A673 (cell line): ENCODE results near the gene LNPEP. TPM values are rescaled to one million over a fixed set of nuclear protein-coding genes. Genes with fewer than 3 reads are reported as not detected.
A peak's percentile ranks its signal among the peaks of the same experiment; 100 is the strongest.

ENCODE experiments used
- BruUV-seq: library from RNA; stranded (reverse); fragments of 400-500 nt; replicated peaks from 2 replicates; lab custom pipeline; 2021; lab: Mats Ljungman, UMichigan
- CTCF ChIA-PET: fragments of 300-600 bp; sonication (Branson Sonifier 250); formaldehyde crosslinking; loops from one replicate; lab custom pipeline; 2022; ENCODE audit warnings: antibody characterized with exemption; lab: Charles Lee
- POLR2A ChIA-PET: fragments of 300-600 bp; sonication (Branson Sonifier 250); formaldehyde crosslinking; loops from one replicate; lab custom pipeline; 2022; ENCODE audit warnings: antibody characterized with exemption; ENCODE audit not compliant: low non-redundant PET; lab: Charles Lee
- DNase-seq: peaks from one replicate; pipeline ENCODE4 v3.0.0-alpha.2; 2015; ENCODE audit warnings: low spot score
- H3K27ac ChIP-seq: fragments of 200-600 bp; sonication (generic); 2 replicates; pipeline ENCODE4 v1.5.1; 2016; ENCODE audit warnings: mixed run types, low read depth, mild to moderate bottlenecking, mixed read lengths, antibody characterized with exemption, low read length; ENCODE audit not compliant: poor library complexity, severe bottlenecking
- H3K27me3 ChIP-seq: fragments of 200-600 bp; sonication (generic); replicated peaks from 2 replicates; pipeline ENCODE4 v1.6.1; 2017; ENCODE audit warnings: mixed run types, low read depth, mild to moderate bottlenecking, mixed read lengths, antibody characterized with exemption, low read length; ENCODE audit not compliant: insufficient read depth, poor library complexity
- H3K36me3 ChIP-seq: fragments of 200-600 bp; sonication (generic); 2 replicates; pipeline ENCODE4 v1.6.1; 2016; ENCODE audit warnings: mixed run types, mild to moderate bottlenecking, mixed read lengths, antibody characterized with exemption, low read length; ENCODE audit not compliant: insufficient read depth, poor library complexity, severe bottlenecking
- H3K4me1 ChIP-seq: fragments of 200-600 bp; sonication (generic); 2 replicates; pipeline ENCODE4 v1.6.1; 2017; ENCODE audit warnings: mixed run types, mild to moderate bottlenecking, mixed read lengths, antibody characterized with exemption, low read length; ENCODE audit not compliant: insufficient read depth, poor library complexity, severe bottlenecking
- H3K4me3 ChIP-seq: fragments of 200-600 bp; sonication (generic); 2 replicates; pipeline ENCODE4 v1.5.1; 2016; ENCODE audit warnings: low read depth, mixed run types, mild to moderate bottlenecking, mixed read lengths, low read length; ENCODE audit not compliant: poor library complexity, severe bottlenecking
- H3K9me3 ChIP-seq: fragments of 200-600 bp; sonication (generic); 2 replicates; pipeline ENCODE4 v1.6.1; 2016; ENCODE audit warnings: mixed run types, low read depth, mild to moderate bottlenecking, mixed read lengths, antibody characterized with exemption, low read length; ENCODE audit not compliant: poor library complexity, severe bottlenecking
- CTCF ChIP-seq: fragments of 300-800, 200-600 bp; sonication (generic); conservative IDR thresholded peaks from 2 replicates; pipeline ENCODE4 v1.5.1; 2017; ENCODE audit warnings: low read depth, mild to moderate bottlenecking, antibody characterized with exemption, low read length, moderate library complexity, mixed read lengths
- EZH2 ChIP-seq: fragments of 200-600 bp; sonication (generic); IDR thresholded peaks from 2 replicates; pipeline ENCODE4 v1.6.1; 2017; ENCODE audit warnings: borderline replicate concordance, low read depth, mild to moderate bottlenecking, mixed read lengths, antibody characterized with exemption, low read length; ENCODE audit not compliant: poor library complexity, severe bottlenecking
- intact Hi-C: fragments of 100-400 bp; cut with micrococcal nuclease; formaldehyde crosslinking; loops from one replicate; pipeline ENCODE4 v1.10.0; 2022; ENCODE audit not compliant: unreplicated experiment
- total RNA-seq: library from RNA; stranded (reverse); gene quantifications from 2 replicates; pipeline ENCODE4 v1.2.3, GENCODE V29; 2021

LNPEP gene
- total RNA-seq, 1 experiment from 2014 or later = 10.3 TPM

DNA sequence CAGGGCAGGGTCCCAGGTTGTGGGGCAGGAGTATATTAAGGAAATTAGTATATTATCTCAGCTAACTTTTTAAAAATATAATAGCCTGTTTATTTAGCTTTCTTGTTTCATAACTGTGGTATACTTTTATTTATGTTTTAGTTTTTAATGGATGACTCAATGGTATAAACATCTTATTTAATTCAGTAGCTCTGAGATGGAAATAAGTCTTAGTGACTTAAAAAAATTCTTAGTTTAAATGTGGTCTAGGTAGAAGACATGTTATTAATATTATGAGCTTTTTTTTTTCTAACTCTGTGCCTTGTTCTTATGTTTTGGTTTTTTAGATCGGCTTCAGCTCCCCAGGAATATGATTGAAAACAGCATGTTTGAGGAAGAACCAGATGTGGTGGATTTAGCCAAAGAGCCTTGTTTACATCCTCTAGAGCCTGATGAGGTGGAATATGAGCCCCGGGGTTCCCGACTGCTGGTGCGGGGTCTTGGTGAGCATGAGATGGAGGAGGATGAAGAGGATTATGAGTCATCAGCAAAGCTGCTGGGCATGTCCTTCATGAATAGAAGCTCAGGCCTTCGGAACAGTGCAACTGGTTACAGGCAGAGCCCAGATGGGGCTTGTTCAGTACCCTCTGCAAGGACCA is 43.1 kb downstream of the LNPEP start:
- no peaks in the 10 kb centered on the region for H3K9me3 ChIP-seq
- peaks cover 18% of the 10 kb centered on the region for H3K4me1 ChIP-seq
- no peaks in the 10 kb centered on the region for H3K27me3 ChIP-seq
- DNase-seq = peak; percentile 73
- POLR2A ChIA-PET = no interaction called here
- H3K36me3 ChIP-seq = no peaks in the 10 kb centered on the region
- TF ChIP-seq CTCF (no peak), EZH2 (no peak)
- H3K4me3 ChIP-seq = no peak overlapping the region
- CTCF ChIA-PET = interaction anchor here (0.6 kb wide), 1 partner anchor 159 kb away, joined by 4 read pairs; no protein-coding TSS in a partner anchor
- intact Hi-C loops = no loop called here
- BruUV-seq = no TSS peak
- no peak overlapping the region for H3K27ac ChIP-seq

GRCh38 chr5:96984506-96985192 is 48.8 kb downstream of the LNPEP start:
- Histone ChIP-seq H3K9me3 (no peaks in the 10 kb centered on the region), H3K27me3 (no peaks in the 10 kb centered on the region), H3K4me1 (no peaks in the 10 kb centered on the region), H3K4me3 (no peak overlapping the region), H3K36me3 (no peaks in the 10 kb centered on the region), H3K27ac (no peak overlapping the region)
- no peak for DNase-seq
- no peak for TF ChIP-seq CTCF
- intact Hi-C loops = no loop called here
- CTCF ChIA-PET = no interaction called here
- no TSS peak for BruUV-seq
- POLR2A ChIA-PET = no interaction called here

GRCh38 chr5:96986450-96986849 is 50.6 kb downstream of the LNPEP start:
- ChIA-PET CTCF (no interaction called here), POLR2A (no interaction called here)
- Histone ChIP-seq H3K36me3 (no peaks in the 10 kb centered on the region), H3K27me3 (no peaks in the 10 kb centered on the region), H3K9me3 (no peaks in the 10 kb centered on the region), H3K4me1 (no peaks in the 10 kb centered on the region), H3K27ac (no peak overlapping the region), H3K4me3 (no peak overlapping the region)
- intact Hi-C loops = no loop called here
- no peak for TF ChIP-seq CTCF
- no peak for TF ChIP-seq EZH2
- no peak for DNase-seq
- BruUV-seq = no TSS peak
